ENCODE data around the gene AEBP2.

Gene AEBP2

GRCh38 chr12:19561411-19561961, 122.2 kb downstream of the AEBP2 start:
- DNase-seq (ENCODE audit: low read depth in 2 of 2), result peak in 1 of 2 donors; percentile 14

More at GRCh38 chr12:19561411-19561961, 122.2 kb downstream of the AEBP2 start:
- no peak for TF ChIP-seq CTCF (IDR thresholded peaks at IDR 0.05; ENCODE audit: low read depth, low read length)
- H3K4me3 ChIP-seq (replicated peaks in 1 of 2; ENCODE audit: low read depth in 2 of 2, low read length in 2 of 2), result no peak overlapping the region
